NCI-H2196 (cell line): ENCODE results near the gene RCN1.
"Not testable (repeated sequence)": the region's sequence is repeated elsewhere in the genome, so short reads cannot be mapped to it uniquely, and the experiment has no call there.

Experiments used
- DNase-seq: peaks from one replicate; lab custom pipeline; 2025; ENCODE audit not compliant: unreplicated experiment; lab: John Stamatoyannopoulos, UW

The RCN1 gene

GRCh38 chr11:32073644-32074026 lies 17.2 kb upstream of the RCN1 start:
- no peak for DNase-seq

GRCh38 chr11:32079553-32079952 lies 11.3 kb upstream of the RCN1 start:
- DNase-seq: no peak

GRCh38 chr11:32080361-32080980 lies 10.4 kb upstream of the RCN1 start:
- DNase-seq: no peak

GRCh38 chr11:32081129-32081641 lies 9.7 kb upstream of the RCN1 start:
- DNase-seq: no peak

- no peak for DNase-seq
Measured at GRCh38 chr11:32081901-32082300, 9.0 kb upstream of the RCN1 start.

- no peak for DNase-seq
Measured at GRCh38 chr11:32082346-32082986, 8.4 kb upstream of the RCN1 start.

GRCh38 chr11:32087597-32087996 lies 3.3 kb upstream of the RCN1 start:
- DNase-seq: no peak

GRCh38 chr11:32088117-32088941 lies 2.5 kb upstream of the RCN1 start:
- peak; percentile 31 for DNase-seq

GRCh38 chr11:32092581-32093170 lies 1.8 kb downstream of the RCN1 start:
- no peak for DNase-seq

- no peak for DNase-seq
Measured at GRCh38 chr11:32094923-32095322, 4.0 kb downstream of the RCN1 start.

- no peak for DNase-seq
Measured at GRCh38 chr11:32098142-32098903, 7.4 kb downstream of the RCN1 start.

- no peak for DNase-seq
Measured at GRCh38 chr11:32099516-32099915, 8.6 kb downstream of the RCN1 start.

- DNase-seq: no peak
Measured at GRCh38 chr11:32100495-32100894, 9.6 kb downstream of the RCN1 start.

- DNase-seq: no peak
Measured at GRCh38 chr11:32101791-32102190, 10.9 kb downstream of the RCN1 start.

- not testable (repeated sequence) for DNase-seq
Measured at GRCh38 chr11:32103121-32103719, 12.3 kb downstream of the RCN1 start.

GRCh38 chr11:32103941-32104340 lies 13.1 kb downstream of the RCN1 start:
- DNase-seq: no peak

GRCh38 chr11:32105871-32106560 lies 15.1 kb downstream of the RCN1 start:
- no peak for DNase-seq

GRCh38 chr11:32107647-32108046 lies 16.8 kb downstream of the RCN1 start:
- DNase-seq: no peak

- no peak for DNase-seq
Measured at GRCh38 chr11:32108576-32108975, 17.7 kb downstream of the RCN1 start.

- DNase-seq: no peak
Measured at GRCh38 chr11:32109138-32109537, 18.3 kb downstream of the RCN1 start.
